Mesenchymal stem cell (in vitro differentiated cells and primary cell): ENCODE results near the gene CCDC68.

Experiments
- DNase-seq: peaks from one replicate; pipeline ENCODE4 v3.0.0-alpha.2; 2013
- H2AFZ ChIP-seq: one replicate; pipeline ENCODE4 v1.6.1; 2013; ENCODE audit warnings: low read depth, mild to moderate bottlenecking, control low read depth, inconsistent platforms, low read length, moderate library complexity
- H2AK5ac ChIP-seq: 2 replicates; pipeline ENCODE4 v1.6.1; 2013; ENCODE audit warnings: low read length, moderate library complexity, mild to moderate bottlenecking, inconsistent platforms; ENCODE audit not compliant: severe bottlenecking
- H2BK120ac ChIP-seq: one replicate; pipeline ENCODE4 v1.6.1; 2013; ENCODE audit warnings: low read depth, mild to moderate bottlenecking, inconsistent platforms, low read length, moderate library complexity
- H2BK12ac ChIP-seq, 2 experiments: one replicate each; pipeline ENCODE4 v1.6.1; 2013; ENCODE audit warnings: inconsistent platforms in 2 of 2, low read length in 2 of 2, mild to moderate bottlenecking in 2 of 2, moderate library complexity in 2 of 2, control low read depth in 1 of 2
- H2BK15ac ChIP-seq: one replicate; pipeline ENCODE4 v1.6.1; 2013; ENCODE audit warnings: mild to moderate bottlenecking, low read depth, inconsistent platforms; ENCODE audit not compliant: poor library complexity, severe bottlenecking
- H2BK5ac ChIP-seq: 2 replicates; pipeline ENCODE4 v1.6.1; 2013; ENCODE audit warnings: low read depth, mild to moderate bottlenecking, low read length, control low read depth, inconsistent platforms; ENCODE audit not compliant: poor library complexity, severe bottlenecking
- H3K14ac ChIP-seq, 2 experiments: one replicate each; pipeline ENCODE4 v1.6.1; 2013; ENCODE audit warnings: inconsistent platforms in 2 of 2, low read length in 2 of 2, control low read depth in 1 of 2, mild to moderate bottlenecking in 1 of 2, moderate library complexity in 1 of 2
- H3K18ac ChIP-seq, 2 experiments: one replicate each; pipeline ENCODE4 v1.6.1; 2013; ENCODE audit warnings: inconsistent platforms in 2 of 2, low read length in 2 of 2, control low read depth in 1 of 2, low read depth in 1 of 2, mild to moderate bottlenecking in 1 of 2
- H3K23ac ChIP-seq, 2 experiments: one replicate each; pipeline ENCODE4 v1.6.1; 2013; ENCODE audit warnings: inconsistent platforms in 2 of 2, low read length in 2 of 2, mild to moderate bottlenecking in 2 of 2, moderate library complexity in 2 of 2, control low read depth in 1 of 2
- H3K27ac ChIP-seq: 2 replicates; pipeline ENCODE4 v1.5.1; 2013; ENCODE audit warnings: mild to moderate bottlenecking, moderate library complexity, low read length, control low read depth, inconsistent platforms; ENCODE audit not compliant: poor library complexity, severe bottlenecking
- H3K27me3 ChIP-seq, 2 experiments: 2 replicates each; pipeline versions ENCODE4 v1.6.1 to v1.7.0; 2013; ENCODE audit warnings: low read length in 2 of 2, mild to moderate bottlenecking in 2 of 2, moderate library complexity in 2 of 2, control low read depth in 1 of 2, inconsistent platforms in 1 of 2; ENCODE audit not compliant: control insufficient read depth in 1 of 2, insufficient read depth in 1 of 2
- H3K36me3 ChIP-seq, 2 experiments: 2 replicates each; pipeline versions ENCODE4 v1.6.1 to v1.7.0; 2013; ENCODE audit warnings: low read length in 2 of 2, control low read depth in 1 of 2, inconsistent platforms in 1 of 2, low read depth in 1 of 2, mild to moderate bottlenecking in 1 of 2; ENCODE audit not compliant: insufficient read depth in 2 of 2, control insufficient read depth in 1 of 2
- H3K4ac ChIP-seq, 2 experiments: one replicate each; pipeline ENCODE4 v1.6.1; 2013; ENCODE audit warnings: inconsistent platforms in 2 of 2, low read length in 2 of 2, mild to moderate bottlenecking in 2 of 2, moderate library complexity in 2 of 2, control low read depth in 1 of 2, low read depth in 1 of 2
- H3K4me1 ChIP-seq: 2 replicates; pipeline ENCODE4 v1.6.1; 2013; ENCODE audit warnings: low read depth, low read length, control low read depth; ENCODE audit not compliant: control insufficient read depth, insufficient read depth
- H3K4me2 ChIP-seq: 2 replicates; pipeline ENCODE4 v1.6.1; 2013; ENCODE audit warnings: low read length, mild to moderate bottlenecking, inconsistent platforms; ENCODE audit not compliant: poor library complexity, severe bottlenecking
- H3K4me3 ChIP-seq, 2 experiments: 2 replicates each; pipeline versions ENCODE4 v1.5.1 to v1.7.0; 2013; ENCODE audit warnings: low read length in 2 of 2, mild to moderate bottlenecking in 2 of 2, control low read depth in 1 of 2, low read depth in 1 of 2; ENCODE audit not compliant: insufficient read depth in 1 of 2
- H3K79me1 ChIP-seq: replicated peaks from 2 replicates; pipeline ENCODE4 v1.6.1; 2013; ENCODE audit warnings: mild to moderate bottlenecking, control low read depth, low read length, inconsistent platforms; ENCODE audit not compliant: poor library complexity, severe bottlenecking
- H3K9ac ChIP-seq: 2 replicates; pipeline ENCODE4 v1.7.0; 2013; ENCODE audit warnings: mild to moderate bottlenecking, low read length, moderate library complexity
- H3K9me3 ChIP-seq: 2 replicates; pipeline ENCODE4 v1.7.0; 2013; ENCODE audit warnings: mild to moderate bottlenecking, low read length; ENCODE audit not compliant: control insufficient read depth
- H4K8ac ChIP-seq: one replicate; pipeline ENCODE4 v1.6.1; 2013; ENCODE audit warnings: inconsistent platforms, mild to moderate bottlenecking, low read length, moderate library complexity
- H4K91ac ChIP-seq: one replicate; pipeline ENCODE4 v1.6.1; 2013; ENCODE audit warnings: mild to moderate bottlenecking, low read length, inconsistent platforms
- WGBS: methylation state at CpG from one replicate; pipeline ENCODE4 v1.1.7; 2013; ENCODE audit warnings: mixed read lengths; 5-methylcytosine and 5-hydroxymethylcytosine counted together

Gene CCDC68

DNA sequence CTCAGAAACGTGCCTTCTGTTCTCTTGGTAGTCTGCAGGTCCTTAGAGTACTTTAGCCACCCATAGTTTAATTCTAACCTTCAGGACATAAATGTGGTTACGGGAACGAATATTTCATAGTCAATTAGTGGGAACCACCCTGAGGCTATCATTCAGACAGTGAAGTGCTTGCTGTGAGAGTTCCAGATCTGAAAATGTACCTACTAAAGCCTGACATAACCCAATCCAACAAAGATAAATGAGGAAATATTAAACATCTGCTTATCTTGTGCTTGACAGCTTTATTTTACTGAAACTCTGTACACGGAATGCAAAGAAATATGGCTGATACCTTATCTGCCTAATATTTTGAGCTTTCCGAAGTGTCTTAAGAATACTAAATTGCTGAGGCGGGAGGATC lies 88.0 kb downstream of the CCDC68 start:
- H3K27me3 ChIP-seq, result no peaks in the 10 kb centered on the region
- no peak for DNase-seq
- no peak overlapping the region for H3K23ac ChIP-seq
- H3K79me1 ChIP-seq, result no peaks in the 10 kb centered on the region
- no peaks in the 10 kb centered on the region for H3K9me3 ChIP-seq
- H2AK5ac ChIP-seq, result no peak overlapping the region
- H3K9ac ChIP-seq, result no peak overlapping the region
- no peak overlapping the region for H3K4me2 ChIP-seq
- H3K4me1 ChIP-seq, result no peaks in the 10 kb centered on the region
- H3K27ac ChIP-seq, result no peak overlapping the region
- no peak overlapping the region for H2BK12ac ChIP-seq
- 67% methylated on average over 6 of the region's 6 CpGs for WGBS
- H2BK5ac ChIP-seq, result no peak overlapping the region
- no peak overlapping the region for H3K14ac ChIP-seq
- no peak overlapping the region for H3K4me3 ChIP-seq
- no peak overlapping the region for H3K18ac ChIP-seq
- no peak overlapping the region for H2BK15ac ChIP-seq
- H4K91ac ChIP-seq, result no peak overlapping the region
- no peak overlapping the region for H2AFZ ChIP-seq
- no peak overlapping the region for H3K4ac ChIP-seq
- H2BK120ac ChIP-seq, result no peak overlapping the region
- no peak overlapping the region for H4K8ac ChIP-seq
- H3K36me3 ChIP-seq, result no peaks in the 10 kb centered on the region

DNA sequence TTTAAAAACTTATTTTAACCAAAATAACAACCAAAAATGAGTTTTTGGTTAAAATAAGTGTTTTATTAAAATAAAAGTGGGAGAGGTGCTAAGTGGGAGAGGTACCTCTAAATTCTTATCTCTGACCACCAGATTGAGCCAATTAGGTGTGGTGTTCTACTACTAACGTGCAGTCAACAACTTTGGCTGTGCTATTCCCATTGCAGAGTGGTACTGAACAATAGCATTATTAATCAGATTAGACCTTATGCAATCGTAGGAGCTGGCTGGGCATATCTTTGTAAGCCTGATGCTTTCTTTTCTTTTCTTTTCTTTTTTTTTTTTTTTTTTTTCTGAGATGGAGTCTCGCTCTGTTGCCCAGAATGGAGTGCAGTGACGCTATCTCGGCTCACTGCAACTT lies 92.1 kb downstream of the CCDC68 start:
- H2BK15ac ChIP-seq, result no peak overlapping the region
- no peak overlapping the region for H4K91ac ChIP-seq
- DNase-seq, result no peak
- H3K14ac ChIP-seq, result no peak overlapping the region
- H3K4me1 ChIP-seq, result no peaks in the 10 kb centered on the region
- H3K9me3 ChIP-seq, result no peaks in the 10 kb centered on the region
- H2AK5ac ChIP-seq, result no peak overlapping the region
- H3K9ac ChIP-seq, result no peak overlapping the region
- no peaks in the 10 kb centered on the region for H3K27me3 ChIP-seq
- H2AFZ ChIP-seq, result no peak overlapping the region
- no peaks in the 10 kb centered on the region for H3K79me1 ChIP-seq
- no peak overlapping the region for H3K4ac ChIP-seq
- H3K18ac ChIP-seq, result no peak overlapping the region
- H2BK5ac ChIP-seq, result no peak overlapping the region
- no peak overlapping the region for H2BK12ac ChIP-seq
- H3K4me3 ChIP-seq, result no peak overlapping the region
- H3K4me2 ChIP-seq, result no peak overlapping the region
- H2BK120ac ChIP-seq, result no peak overlapping the region
- H3K23ac ChIP-seq, result no peak overlapping the region
- WGBS, result 97% methylated on average over 4 of the region's 5 CpGs
- no peak overlapping the region for H3K27ac ChIP-seq
- no peaks in the 10 kb centered on the region for H3K36me3 ChIP-seq
- H4K8ac ChIP-seq, result no peak overlapping the region

DNA sequence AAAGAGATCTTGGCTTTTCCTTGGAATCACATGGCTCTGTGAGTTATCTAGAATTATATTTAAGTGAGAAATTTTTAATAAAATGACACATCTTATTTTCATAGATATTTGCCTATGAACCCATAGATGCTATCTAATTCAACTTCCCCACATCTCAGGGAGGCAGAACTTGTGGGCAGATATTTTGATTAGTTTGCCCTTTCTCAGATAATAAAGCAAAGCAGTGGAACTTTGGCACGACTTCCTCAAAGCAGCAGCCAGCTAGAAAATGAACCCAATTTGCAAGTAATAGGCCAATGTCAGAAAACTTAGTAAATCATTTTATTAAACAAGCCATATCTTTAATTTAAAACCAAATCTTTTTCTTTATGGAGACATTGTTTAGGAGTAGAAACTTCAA lies 98.3 kb downstream of the CCDC68 start:
- no peak for DNase-seq
- Histone ChIP-seq H3K18ac (no peak overlapping the region), H3K36me3 (no peaks in the 10 kb centered on the region), H3K27me3 (no peaks in the 10 kb centered on the region), H4K8ac (no peak overlapping the region), H3K4ac (no peak overlapping the region), H3K4me1 (no peaks in the 10 kb centered on the region), H3K9ac (no peak overlapping the region), H2AK5ac (no peak overlapping the region), H3K9me3 (no peaks in the 10 kb centered on the region), H2BK120ac (no peak overlapping the region), H2BK5ac (no peak overlapping the region), H3K14ac (no peak overlapping the region), H4K91ac (no peak overlapping the region), H3K4me3 (no peak overlapping the region), H2BK15ac (no peak overlapping the region), H2AFZ (no peak overlapping the region), H3K4me2 (no peak overlapping the region), H3K27ac (no peak overlapping the region), H3K23ac (no peak overlapping the region), H3K79me1 (no peaks in the 10 kb centered on the region), H2BK12ac (no peak overlapping the region)
- no CpG with 5 or more reads among the region's 1 CpG for WGBS

- H2BK120ac ChIP-seq, result no peak overlapping the region
- no peaks in the 10 kb centered on the region for H3K4me1 ChIP-seq
- no peak for DNase-seq
- H3K36me3 ChIP-seq, result no peaks in the 10 kb centered on the region
- peak overlapping the region; percentile 75 for H4K91ac ChIP-seq
- no peak overlapping the region for H2BK5ac ChIP-seq
- no peak overlapping the region for H2AFZ ChIP-seq
- H3K18ac ChIP-seq, result peak overlapping the region; percentile 28 to 70
- no peak overlapping the region for H3K4ac ChIP-seq
- H2AK5ac ChIP-seq, result no peak overlapping the region
- H3K4me2 ChIP-seq, result no peak overlapping the region
- no peaks in the 10 kb centered on the region for H3K9me3 ChIP-seq
- H2BK15ac ChIP-seq, result no peak overlapping the region
- no peaks in the 10 kb centered on the region for H3K27me3 ChIP-seq
- H3K4me3 ChIP-seq, result no peak overlapping the region
- H3K14ac ChIP-seq, result no peak overlapping the region
- WGBS, result 77% methylated on average over 9 of the region's 9 CpGs
- H2BK12ac ChIP-seq, result peak overlapping the region in 1 of 2 experiments; percentile 39
- no peak overlapping the region for H3K27ac ChIP-seq
- no peak overlapping the region for H3K9ac ChIP-seq
- no peak overlapping the region for H3K23ac ChIP-seq
- no peaks in the 10 kb centered on the region for H3K79me1 ChIP-seq
- peak overlapping the region; percentile 72 for H4K8ac ChIP-seq
Measured at GRCh38 chr18:54859667-54860421, 99.4 kb downstream of the CCDC68 start.
